Measurements from ENCODE around the gene SPRED2. TPM values are rescaled to one million over a fixed set of nuclear protein-coding genes. Genes with fewer than 3 reads are reported as not detected.

Gene SPRED2
- total RNA-seq, 1 donor from 2014 or later: 55.8 TPM

GRCh38 chr2:65375723-65376122 is 56.7 kb downstream of the SPRED2 start:
- Mint-ChIP-seq H3K27ac (ENCODE audit: unreplicated experiment) (no peak overlapping the region), H3K9me3 (no peaks in the 10 kb centered on the region)
- TF ChIP-seq CTCF (conservative IDR thresholded peaks at IDR 0.05): no peak

DNA sequence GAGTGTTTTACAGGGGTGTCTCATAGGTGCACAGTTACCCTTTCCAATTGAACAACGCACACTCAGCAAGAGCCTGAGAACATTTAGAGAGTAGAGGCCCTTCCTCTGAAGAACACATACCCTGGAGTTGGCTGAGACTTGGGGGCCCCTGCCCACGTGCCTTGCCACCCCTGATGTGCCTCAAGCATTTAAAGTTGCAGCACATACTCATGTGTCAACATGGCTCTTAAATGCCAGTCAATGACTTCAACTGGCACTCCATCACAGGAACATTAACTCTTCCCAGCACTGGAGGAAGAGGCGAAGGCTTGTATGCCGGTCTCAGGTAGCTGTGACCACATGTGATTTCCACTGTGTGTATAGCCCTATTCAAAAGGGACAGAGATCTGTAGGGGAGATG is 57.4 kb downstream of the SPRED2 start:
- no peaks in the 10 kb centered on the region for H3K36me3 Mint-ChIP-seq (ENCODE audit: low read depth)
- H3K4me1 Mint-ChIP-seq: peaks cover 42% of the 10 kb centered on the region
- no peaks in the 10 kb centered on the region for H3K27me3 Mint-ChIP-seq (ENCODE audit: low read depth)
- no peak overlapping the region for H3K4me3 Mint-ChIP-seq
- no peak for DNase-seq (ENCODE audit: low read depth, low spot score)
- no peak overlapping the region for H3K27ac Mint-ChIP-seq (ENCODE audit: unreplicated experiment)
- TF ChIP-seq CTCF (conservative IDR thresholded peaks at IDR 0.05): no peak
- H3K9me3 Mint-ChIP-seq: no peaks in the 10 kb centered on the region

More at GRCh38 chr2:65375723-65376122, 56.7 kb downstream of the SPRED2 start:
- no peak overlapping the region for H3K4me3 Mint-ChIP-seq
- no peak for DNase-seq (ENCODE audit: low read depth, low spot score)
- H3K27me3 Mint-ChIP-seq (ENCODE audit: low read depth): no peaks in the 10 kb centered on the region
- peaks cover 37% of the 10 kb centered on the region for H3K4me1 Mint-ChIP-seq
- H3K36me3 Mint-ChIP-seq (ENCODE audit: low read depth): no peaks in the 10 kb centered on the region

DNA sequence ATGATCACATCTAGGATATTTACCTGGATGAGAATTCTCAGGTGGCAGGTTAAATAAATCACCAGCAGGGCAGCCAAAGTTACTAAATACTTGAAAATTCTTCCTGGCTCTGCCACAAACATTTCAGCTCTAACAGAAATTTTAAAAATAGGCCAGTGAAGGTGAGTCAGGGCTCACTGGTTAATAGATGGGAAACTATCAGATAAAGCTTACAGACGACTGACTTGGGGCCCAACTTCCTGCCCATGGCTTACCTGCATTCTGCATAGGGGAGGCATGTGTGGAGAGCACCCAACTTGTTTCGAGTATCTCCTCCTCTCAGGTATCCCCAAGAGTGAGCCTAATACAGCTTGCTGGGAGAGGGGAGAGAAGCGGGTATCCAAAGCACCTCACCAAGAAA is 57.8 kb downstream of the SPRED2 start:
- Mint-ChIP-seq H3K36me3 (ENCODE audit: low read depth) (no peaks in the 10 kb centered on the region), H3K4me3 (no peak overlapping the region), H3K27me3 (ENCODE audit: low read depth) (no peaks in the 10 kb centered on the region), H3K4me1 (peaks cover 44% of the 10 kb centered on the region), H3K27ac (ENCODE audit: unreplicated experiment) (no peak overlapping the region), H3K9me3 (no peaks in the 10 kb centered on the region)
- no peak for TF ChIP-seq CTCF (conservative IDR thresholded peaks at IDR 0.05)
- DNase-seq (ENCODE audit: low read depth, low spot score): no peak

DNA sequence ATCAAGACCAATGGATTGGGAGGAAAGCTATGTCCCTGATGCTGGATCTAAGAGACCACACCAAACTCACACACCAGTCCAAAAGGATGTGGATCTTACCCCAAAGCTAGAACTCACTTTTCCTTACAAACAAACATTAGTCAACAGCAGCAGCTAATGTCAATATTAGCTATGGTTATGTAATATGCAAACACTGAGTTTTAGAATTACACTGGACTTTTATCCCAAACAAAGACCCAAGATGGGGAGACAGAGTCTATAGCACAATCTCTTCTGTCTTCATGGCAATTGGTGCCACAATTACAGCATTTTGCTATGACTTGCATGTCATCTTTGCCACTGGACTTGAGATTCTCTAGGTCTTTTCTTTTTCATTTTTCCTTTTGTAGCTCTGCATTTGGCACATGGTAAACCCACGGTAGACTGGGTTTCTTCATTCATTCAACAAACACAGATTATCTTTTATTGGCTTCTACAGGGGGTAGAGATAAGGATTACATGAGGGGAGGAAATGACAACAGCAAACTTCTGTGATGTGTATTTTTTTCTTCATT is 59.0 kb downstream of the SPRED2 start:
- H3K4me1 Mint-ChIP-seq: peaks cover 39% of the 10 kb centered on the region
- H3K27me3 Mint-ChIP-seq (ENCODE audit: low read depth): no peaks in the 10 kb centered on the region
- no peak overlapping the region for H3K4me3 Mint-ChIP-seq
- no peak for TF ChIP-seq CTCF (conservative IDR thresholded peaks at IDR 0.05)
- H3K9me3 Mint-ChIP-seq: no peaks in the 10 kb centered on the region
- H3K36me3 Mint-ChIP-seq (ENCODE audit: low read depth): no peaks in the 10 kb centered on the region
- DNase-seq (ENCODE audit: low read depth, low spot score): no peak
- no peak overlapping the region for H3K27ac Mint-ChIP-seq (ENCODE audit: unreplicated experiment)

GRCh38 chr2:65372619-65373018 is 59.8 kb downstream of the SPRED2 start:
- peaks cover 33% of the 10 kb centered on the region for H3K4me1 Mint-ChIP-seq
- no peak overlapping the region for H3K4me3 Mint-ChIP-seq
- no peak overlapping the region for H3K27ac Mint-ChIP-seq (ENCODE audit: unreplicated experiment)

More at GRCh38 chr2:65372619-65373018, 59.8 kb downstream of the SPRED2 start:
- no peak for TF ChIP-seq CTCF (conservative IDR thresholded peaks at IDR 0.05)
- no peak for DNase-seq (ENCODE audit: low read depth, low spot score)
- no peaks in the 10 kb centered on the region for H3K9me3 Mint-ChIP-seq
- no peaks in the 10 kb centered on the region for H3K27me3 Mint-ChIP-seq (ENCODE audit: low read depth)
- no peaks in the 10 kb centered on the region for H3K36me3 Mint-ChIP-seq (ENCODE audit: low read depth)
